Mucosa of stomach (tissue), 1 donor: Measurements from ENCODE around the gene MAP2K5.

Source experiments
- H3K27me3 ChIP-seq: one replicate; pipeline ENCODE4 v1.7.0; 2013; ENCODE audit warnings: mild to moderate bottlenecking, low read length; ENCODE audit not compliant: control insufficient read depth, insufficient read depth
- H3K36me3 ChIP-seq: one replicate; pipeline ENCODE4 v1.7.0; 2013; ENCODE audit warnings: low read length; ENCODE audit not compliant: control insufficient read depth, insufficient read depth
- H3K4me1 ChIP-seq: one replicate; pipeline ENCODE4 v1.7.0; 2013; ENCODE audit warnings: mild to moderate bottlenecking, low read length; ENCODE audit not compliant: control insufficient read depth, insufficient read depth
- H3K4me3 ChIP-seq: one replicate; pipeline ENCODE4 v1.7.0; 2013; ENCODE audit warnings: low read length
- H3K9ac ChIP-seq: one replicate; pipeline ENCODE4 v1.7.0; 2013; ENCODE audit warnings: mild to moderate bottlenecking, low read length, moderate library complexity
- H3K9me3 ChIP-seq: one replicate; pipeline ENCODE4 v1.7.0; 2013; ENCODE audit warnings: mild to moderate bottlenecking, low read length, moderate library complexity; ENCODE audit not compliant: control insufficient read depth
- donor health status: Pancreatic carcinoma.

The MAP2K5 gene

DNA sequence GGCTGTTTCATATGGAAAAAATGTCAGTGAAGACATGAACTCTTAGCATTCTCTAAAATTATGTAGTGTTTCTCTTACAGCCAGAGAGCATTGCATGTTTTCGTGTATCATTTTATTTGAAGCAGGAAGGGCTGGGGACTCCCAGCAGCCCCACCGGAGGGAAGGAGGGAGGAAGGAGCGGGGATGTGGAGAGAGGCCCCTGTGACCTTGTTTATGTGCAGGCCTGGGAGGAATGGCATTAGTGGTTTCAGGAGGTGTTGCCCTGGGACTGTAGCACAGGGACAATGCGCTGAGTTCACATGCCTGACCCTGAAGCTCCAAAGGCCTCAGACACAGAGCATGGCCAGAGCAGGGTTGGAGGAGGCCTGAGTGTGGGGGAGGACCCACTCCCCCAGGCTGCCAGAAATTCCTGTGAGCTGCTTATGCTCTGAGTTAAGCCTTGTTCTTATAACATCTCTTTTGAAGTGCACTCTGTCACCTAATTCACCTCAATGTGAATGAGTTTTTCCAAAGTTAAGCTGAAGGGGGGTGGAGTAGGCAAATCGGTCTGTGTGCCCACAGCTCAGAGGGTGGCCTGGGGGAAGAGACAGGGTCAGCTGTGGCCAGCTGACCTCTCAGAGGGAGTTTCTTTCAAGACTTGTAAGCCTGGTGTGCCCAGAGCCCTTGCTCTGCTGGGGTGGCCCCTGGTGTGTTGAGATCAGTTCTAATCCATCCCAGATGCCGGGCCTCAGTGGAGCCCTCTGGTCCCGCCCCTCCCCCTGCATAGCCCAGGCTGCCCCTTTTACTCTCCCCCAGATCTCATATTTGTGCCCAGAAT lies 301.3 kb downstream of the MAP2K5 start:
- Histone ChIP-seq H3K4me3 (no peak overlapping the region), H3K36me3 (no peaks in the 10 kb centered on the region), H3K27me3 (no peaks in the 10 kb centered on the region), H3K4me1 (peaks cover 7% of the 10 kb centered on the region), H3K9ac (no peak overlapping the region), H3K9me3 (no peaks in the 10 kb centered on the region)

DNA sequence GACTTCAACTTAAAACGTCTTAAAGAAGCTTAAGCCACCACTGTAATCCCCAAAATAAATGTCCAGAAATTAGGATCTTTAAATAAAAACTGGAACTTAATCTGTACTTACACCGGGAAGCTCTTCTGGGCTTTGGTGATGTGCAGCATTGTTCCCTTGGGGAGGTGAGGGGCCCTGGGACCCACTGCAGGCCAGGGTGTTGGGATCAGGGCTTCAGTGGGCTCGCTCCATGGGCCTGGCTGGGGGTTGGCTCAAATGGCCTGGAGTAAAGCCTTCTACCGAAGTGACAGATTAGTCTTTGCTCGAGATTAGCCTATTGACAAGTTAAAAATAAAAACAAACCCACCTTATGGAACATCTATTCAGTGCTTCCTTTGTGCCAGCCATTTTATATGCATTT lies 303.5 kb downstream of the MAP2K5 start:
- Histone ChIP-seq H3K9me3 (no peaks in the 10 kb centered on the region), H3K4me3 (no peak overlapping the region), H3K27me3 (no peaks in the 10 kb centered on the region), H3K36me3 (no peaks in the 10 kb centered on the region), H3K4me1 (peaks cover 5% of the 10 kb centered on the region), H3K9ac (no peak overlapping the region)

DNA sequence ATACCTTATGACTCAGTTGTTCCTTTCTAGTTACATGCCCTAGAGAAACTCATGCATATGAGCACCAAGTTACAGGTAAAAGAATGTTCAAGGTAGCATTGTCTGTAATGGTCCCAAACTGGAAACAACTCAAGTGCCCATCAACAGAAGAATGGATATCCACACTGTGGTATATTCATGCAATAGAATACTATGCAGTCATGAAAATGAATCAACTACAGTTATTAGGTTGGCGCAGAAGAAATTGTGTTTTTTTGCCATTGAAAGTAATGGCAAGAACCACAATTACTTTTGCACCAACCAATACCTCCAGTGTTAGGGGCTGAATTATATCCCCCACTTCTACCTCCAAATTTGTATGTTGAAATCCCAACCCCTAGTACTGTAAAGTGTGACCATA lies 307.0 kb downstream of the MAP2K5 start:
- no peak overlapping the region for H3K9ac ChIP-seq
- no peaks in the 10 kb centered on the region for H3K9me3 ChIP-seq
- no peaks in the 10 kb centered on the region for H3K27me3 ChIP-seq
- H3K4me3 ChIP-seq: no peak overlapping the region
- no peaks in the 10 kb centered on the region for H3K36me3 ChIP-seq
- H3K4me1 ChIP-seq: no peaks in the 10 kb centered on the region

- no peaks in the 10 kb centered on the region for H3K36me3 ChIP-seq
- no peaks in the 10 kb centered on the region for H3K27me3 ChIP-seq
- no peak overlapping the region for H3K4me3 ChIP-seq
- H3K4me1 ChIP-seq: no peaks in the 10 kb centered on the region
- H3K9ac ChIP-seq: no peak overlapping the region
- H3K9me3 ChIP-seq: no peaks in the 10 kb centered on the region
These were observed 307.8 kb downstream of the MAP2K5 start for GRCh38 chr15:67850336-67850735.

DNA sequence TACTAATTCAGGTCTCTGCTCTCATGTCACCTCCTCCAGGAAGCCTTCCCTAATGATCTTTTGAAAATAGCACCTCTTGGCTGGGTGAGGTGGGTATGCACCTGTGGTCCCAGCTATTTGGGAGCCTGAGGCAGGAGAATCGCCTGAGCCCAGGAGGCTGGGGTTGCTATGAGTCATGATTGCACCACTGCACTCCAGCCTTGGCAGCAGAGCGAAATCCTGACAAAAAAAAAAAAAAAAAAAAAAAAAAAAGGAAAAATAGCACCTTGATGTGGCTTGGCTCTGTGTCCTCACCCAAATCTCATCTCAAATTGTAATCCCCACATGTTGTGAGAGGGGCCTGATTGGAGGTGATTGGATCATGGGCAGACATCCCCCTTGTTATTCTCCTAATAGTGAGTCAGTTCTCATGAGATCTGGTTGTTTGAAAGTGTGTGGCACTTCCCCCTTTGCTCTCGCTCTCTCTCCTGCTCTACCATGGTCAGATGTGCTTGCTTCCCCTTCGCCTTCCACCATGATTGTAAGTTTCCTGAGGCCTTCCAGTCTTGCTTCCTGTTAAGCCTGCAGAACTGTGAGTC lies 308.6 kb downstream of the MAP2K5 start:
- no peaks in the 10 kb centered on the region for H3K27me3 ChIP-seq
- no peaks in the 10 kb centered on the region for H3K4me1 ChIP-seq
- no peaks in the 10 kb centered on the region for H3K36me3 ChIP-seq
- H3K9ac ChIP-seq: no peak overlapping the region
- no peaks in the 10 kb centered on the region for H3K9me3 ChIP-seq
- H3K4me3 ChIP-seq: no peak overlapping the region

DNA sequence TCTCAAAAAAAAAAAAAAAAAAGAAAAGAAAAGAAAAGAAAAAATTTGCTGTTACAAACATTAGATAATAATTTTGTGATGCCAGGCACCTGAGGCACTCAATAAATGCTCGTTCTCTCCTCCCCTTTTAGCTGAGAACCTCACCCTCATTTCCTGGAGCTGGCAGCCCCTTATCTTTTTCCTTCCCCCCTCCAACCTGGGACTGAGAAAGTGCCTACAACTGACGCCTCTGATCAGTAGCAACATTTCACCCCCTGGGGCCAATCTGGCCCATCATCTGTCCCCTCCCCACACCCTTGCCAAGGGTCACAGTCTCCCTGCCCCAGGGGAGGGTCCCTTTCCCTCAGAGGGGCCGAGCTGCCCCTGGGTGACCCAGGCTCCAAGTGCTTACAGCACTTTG lies 309.9 kb downstream of the MAP2K5 start:
- Histone ChIP-seq H3K9ac (no peak overlapping the region), H3K27me3 (no peaks in the 10 kb centered on the region), H3K4me1 (no peaks in the 10 kb centered on the region), H3K4me3 (no peak overlapping the region), H3K9me3 (no peaks in the 10 kb centered on the region), H3K36me3 (no peaks in the 10 kb centered on the region)

GRCh38 chr15:67853454-67853853 lies 311.0 kb downstream of the MAP2K5 start:
- H3K4me1 ChIP-seq: no peaks in the 10 kb centered on the region
- no peak overlapping the region for H3K9ac ChIP-seq
- H3K4me3 ChIP-seq: no peak overlapping the region
- no peaks in the 10 kb centered on the region for H3K27me3 ChIP-seq
- H3K36me3 ChIP-seq: no peaks in the 10 kb centered on the region
- H3K9me3 ChIP-seq: no peaks in the 10 kb centered on the region

- no peaks in the 10 kb centered on the region for H3K36me3 ChIP-seq
- no peaks in the 10 kb centered on the region for H3K9me3 ChIP-seq
- H3K9ac ChIP-seq: no peak overlapping the region
- H3K4me1 ChIP-seq: no peaks in the 10 kb centered on the region
- no peak overlapping the region for H3K4me3 ChIP-seq
- no peaks in the 10 kb centered on the region for H3K27me3 ChIP-seq
These were observed 311.9 kb downstream of the MAP2K5 start for GRCh38 chr15:67854358-67854757.

DNA sequence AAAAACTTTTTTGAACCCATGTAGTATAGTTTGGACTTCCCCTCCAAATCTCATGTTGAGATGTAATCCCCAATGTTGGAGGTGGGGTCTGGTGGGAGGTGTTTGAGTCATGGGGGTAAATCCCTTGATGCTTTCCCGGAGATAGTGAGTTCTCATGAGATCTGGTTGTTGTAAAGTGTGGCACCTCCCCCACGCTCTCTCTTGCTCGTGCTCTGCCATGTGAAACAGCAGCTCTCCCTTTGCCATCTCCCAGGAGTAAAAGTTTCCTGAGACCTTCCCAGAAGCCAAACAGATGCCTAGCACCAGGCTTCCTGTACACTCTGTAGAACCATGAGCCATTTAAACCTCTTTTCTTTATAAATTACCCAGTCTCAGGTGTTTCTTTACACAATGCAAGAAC lies 313.3 kb downstream of the MAP2K5 start:
- no peak overlapping the region for H3K9ac ChIP-seq
- H3K36me3 ChIP-seq: no peaks in the 10 kb centered on the region
- H3K4me3 ChIP-seq: no peak overlapping the region
- no peaks in the 10 kb centered on the region for H3K27me3 ChIP-seq
- no peaks in the 10 kb centered on the region for H3K4me1 ChIP-seq
- no peaks in the 10 kb centered on the region for H3K9me3 ChIP-seq
